GM12892 (cell line): ENCODE data around the gene LCK.

Source experiments
- POLR2A ChIP-seq: IDR thresholded peaks from 2 replicates; pipeline ENCODE4 v1.6.1; 2011; ENCODE audit warnings: low read depth, low read length, control low read depth
- POLR2AphosphoS5 ChIP-seq: IDR thresholded peaks from 2 replicates; pipeline ENCODE4 v1.6.1; 2011; ENCODE audit warnings: low read depth, low read length, control low read depth
- TAF1 ChIP-seq: IDR thresholded peaks from 2 replicates; pipeline ENCODE4 v1.6.1; 2011; ENCODE audit warnings: low read depth, mild to moderate bottlenecking, control low read depth, low read length, borderline replicate concordance

GRCh38 chr1:32215629-32216480 lies 35.2 kb upstream of the LCK start:
- TF ChIP-seq POLR2AphosphoS5: no peak
- TF ChIP-seq POLR2A: no peak
- TF ChIP-seq TAF1: no peak
